ACHN (cell line): ENCODE results near the gene CLMN.

Experiments used
- DNase-seq: peaks from one replicate; pipeline ENCODE4 v3.0.0-alpha.2; 2015
- in situ Hi-C: cut with HindIII; loops from 2 replicates; pipeline ENCODE4 v1.10.0; 2017; ENCODE audit warnings: low sequenced_read_pairs, low pct_ligation_motif_present, low pct_unique_long_range_greater_than_20kb

The CLMN gene

GRCh38 chr14:95196826-95197545 is 122.7 kb downstream of the CLMN start:
- no peak for DNase-seq
- in situ Hi-C loops: no loop called here

GRCh38 chr14:95196268-95196667 is 123.4 kb downstream of the CLMN start:
- no peak for DNase-seq
- in situ Hi-C loops: no loop called here

- in situ Hi-C loops: no loop called here
- DNase-seq: no peak
These were observed 124.7 kb downstream of the CLMN start for GRCh38 chr14:95195031-95195430.

- no peak for DNase-seq
- in situ Hi-C loops: no loop called here
These were observed 126.6 kb downstream of the CLMN start for GRCh38 chr14:95193081-95193480.

- no peak for DNase-seq
- in situ Hi-C loops: no loop called here
These were observed 127.4 kb downstream of the CLMN start for GRCh38 chr14:95192311-95192710.

- DNase-seq: no peak
- in situ Hi-C loops: no loop called here
These were observed 128.1 kb downstream of the CLMN start for GRCh38 chr14:95191445-95192199.

GRCh38 chr14:95190857-95191256 is 128.9 kb downstream of the CLMN start:
- in situ Hi-C loops: no loop called here
- no peak for DNase-seq

GRCh38 chr14:95190346-95190840 is 129.3 kb downstream of the CLMN start:
- no peak for DNase-seq
- in situ Hi-C loops: no loop called here

- DNase-seq: no peak
- in situ Hi-C loops: no loop called here
These were observed 130.2 kb downstream of the CLMN start for GRCh38 chr14:95189367-95190132.

- DNase-seq: no peak
- in situ Hi-C loops: no loop called here
These were observed 131.3 kb downstream of the CLMN start for GRCh38 chr14:95188380-95188779.

- no peak for DNase-seq
- in situ Hi-C loops: no loop called here
These were observed 133.8 kb downstream of the CLMN start for GRCh38 chr14:95185767-95186392.

GRCh38 chr14:95185033-95185766 is 134.5 kb downstream of the CLMN start:
- in situ Hi-C loops: no loop called here

GRCh38 chr14:95184413-95184790 is 135.3 kb downstream of the CLMN start:
- DNase-seq: no peak
- in situ Hi-C loops: no loop called here

More at GRCh38 chr14:95185033-95185766, 134.5 kb downstream of the CLMN start:
- DNase-seq: no peak

GRCh38 chr14:95183532-95184412 is 135.9 kb downstream of the CLMN start:
- no peak for DNase-seq
- in situ Hi-C loops: no loop called here

- in situ Hi-C loops: no loop called here
- no peak for DNase-seq
These were observed 136.6 kb downstream of the CLMN start for GRCh38 chr14:95183082-95183481.

- in situ Hi-C loops: no loop called here
- no peak for DNase-seq
These were observed 137.3 kb downstream of the CLMN start for GRCh38 chr14:95182379-95182778.

GRCh38 chr14:95180966-95181741 is 138.6 kb downstream of the CLMN start:
- in situ Hi-C loops: no loop called here
- DNase-seq: no peak
